Upper lobe of left lung (tissue), 6 donors: ENCODE data around the gene ZXDC. TPM values are rescaled to one million over a fixed set of nuclear protein-coding genes. Genes with fewer than 3 reads are reported as not detected.

Experiments
- ATAC-seq, 2 donors: fragments of 200-7000 bp; cut with Tn5 transposase; one replicate each; pipeline ENCODE4 v1.9.1; 2022; ENCODE audit warnings: mild to moderate bottlenecking in 2 of 2, moderate library complexity in 2 of 2; ENCODE audit not compliant: low FRiP score in 2 of 2
- DNase-seq, 2 donors: peaks; one replicate each; pipeline ENCODE4 v3.0.0-alpha.2; 2019 to 2020
- H3K27ac ChIP-seq, 4 donors: fragments of 200-600 bp; sonication (generic); one replicate each; pipeline ENCODE4 v1.5.1; 2016 to 2019
- H3K27me3 ChIP-seq, 4 donors: fragments of 200-600 bp; sonication (generic); one replicate each; pipeline ENCODE4 v1.5.1; 2017 to 2019
- H3K36me3 ChIP-seq, 4 donors: fragments of 200-600 bp; sonication (generic); one replicate each; pipeline ENCODE4 v1.5.1; 2016 to 2019
- H3K4me1 ChIP-seq, 4 donors: fragments of 200-600 bp; sonication (generic); one replicate each; pipeline ENCODE4 v1.5.1; 2018 to 2019
- H3K4me3 ChIP-seq, 4 donors: fragments of 200-600 bp; sonication (generic); one replicate each; pipeline ENCODE4 v1.5.1; 2017 to 2019; ENCODE audit warnings: mild to moderate bottlenecking in 2 of 4, moderate library complexity in 1 of 4
- H3K9me3 ChIP-seq, 4 donors: fragments of 200-600 bp; sonication (generic); one replicate each; pipeline ENCODE4 v1.5.1; 2018 to 2019
- EP300 ChIP-seq, 4 donors: sonication (generic); formaldehyde crosslinking; IDR thresholded peaks; one replicate each; pipeline ENCODE4 v1.5.1; 2017; ENCODE audit warnings: antibody characterized with exemption in 4 of 4, control low read depth in 2 of 4
- POLR2A ChIP-seq, 4 donors: fragments of 450-650 bp; IDR thresholded peaks; one replicate each; pipeline ENCODE4 v1.5.1; 2016 to 2017; ENCODE audit warnings: antibody characterized with exemption in 4 of 4, mild to moderate bottlenecking in 2 of 4
- POLR2AphosphoS5 ChIP-seq, 2 donors: sonication (generic); formaldehyde crosslinking; IDR thresholded peaks; one replicate each; pipeline ENCODE4 v1.5.1; 2017; ENCODE audit warnings: antibody characterized with exemption in 2 of 2
- WGBS, 2 donors: methylation state at CpG; one replicate each; pipeline ENCODE4 v1.1.5; 2017 to 2018; 5-methylcytosine and 5-hydroxymethylcytosine counted together
- total RNA-seq, 6 donors: library from RNA; depleted of rRNA in 4 of 6; stranded (reverse); fragments of >200 nt in 4 of 6; gene quantifications; one replicate each; pipeline versions ENCODE4 v1.1.0 to v1.2.1, GENCODE V29; 2016 to 2021
- TF ChIP-seq, protein P1 (sequence below), 6 experiments: fragments of 450-650 bp in 4 of 6; fragments of 200-600 bp in 2 of 6; sonication (generic) in 2 of 6; IDR thresholded peaks; one replicate each; pipeline ENCODE4 v1.5.1; 2016 to 2019; ENCODE audit warnings: antibody characterized with exemption in 6 of 6
- donor health status: DM: no; HTN: no; CAD: no; lungs with moderate emphysema.
- donor health status: DM: no; HTN: yes; CAD: no; lungs with severe emphysema.

The ZXDC gene
- total RNA-seq, 6 donors from 2014 or later: 35.9 to 112 (median 53.5) TPM

DNA sequence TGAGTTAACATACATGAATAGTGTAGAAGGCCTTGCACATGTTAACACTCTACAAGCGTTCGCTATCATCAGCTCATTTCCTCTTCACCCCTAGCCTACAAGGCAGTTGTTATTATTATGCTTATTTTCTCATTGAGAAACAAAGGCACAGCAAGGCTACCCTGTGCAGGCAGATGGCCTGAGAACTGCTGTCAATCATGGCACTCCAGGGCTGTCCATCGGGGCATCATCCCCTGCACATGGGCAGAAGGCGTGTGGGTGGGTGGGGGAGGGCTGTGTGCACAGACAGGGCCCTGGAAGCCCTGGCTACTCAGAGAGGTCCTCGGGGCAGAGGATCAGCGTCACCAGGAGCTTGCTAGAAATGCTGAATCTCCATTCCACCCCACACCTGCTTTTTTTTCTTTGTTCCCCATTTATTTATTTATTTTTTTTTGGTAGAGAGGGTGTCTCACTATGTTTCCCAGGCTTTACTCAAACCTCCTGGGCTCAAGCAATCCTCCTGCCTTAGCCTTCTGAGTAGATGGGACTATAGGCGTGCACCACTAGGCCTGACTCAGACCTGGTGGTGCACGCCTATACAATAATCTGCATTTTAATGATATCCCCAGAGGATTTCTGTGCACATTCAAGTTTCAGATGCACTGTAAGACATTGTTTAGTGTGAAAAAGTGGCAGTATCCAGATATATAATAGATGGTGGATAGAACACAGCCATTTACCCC, 9.6 kb upstream of the ZXDC start:
- Histone ChIP-seq H3K27ac (no peak overlapping the region), H3K27me3 (no peaks in the 10 kb centered on the region), H3K4me1 (peaks cover 7 to 17% (median 9%) of the 10 kb centered on the region in 4 donors), H3K4me3 (no peak overlapping the region), H3K9me3 (no peaks in the 10 kb centered on the region), H3K36me3 (no peaks in the 10 kb centered on the region)
- no peak for DNase-seq
- no peak for ATAC-seq
- TF ChIP-seq POLR2A (IDR thresholded peaks at IDR 0.05): no peak
- 85 to 94% methylated on average over 8 of the region's 8 CpGs for WGBS, 2 donors

DNA sequence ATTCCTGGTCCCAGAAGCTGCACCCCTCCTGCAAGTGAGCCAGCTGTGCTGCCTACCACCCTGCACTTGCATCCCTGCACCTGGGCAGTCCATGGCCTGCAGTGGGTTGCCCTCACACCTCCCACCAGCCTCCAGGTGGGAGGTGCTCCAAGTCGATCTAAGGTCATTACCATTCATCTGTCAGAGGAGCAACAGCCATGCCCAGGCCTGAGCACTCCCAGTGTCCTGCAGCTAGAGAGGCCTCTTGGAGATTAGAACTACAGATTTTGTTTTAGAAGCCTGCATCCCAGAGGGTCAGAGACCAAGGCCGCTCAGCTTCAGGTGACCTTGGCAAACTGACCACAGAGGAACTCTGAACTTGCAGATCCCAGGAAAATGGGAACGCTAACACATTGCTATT, 9.0 kb upstream of the ZXDC start:
- 86 to 89% methylated on average over 3 of the region's 3 CpGs for WGBS, 2 donors
- TF ChIP-seq POLR2AphosphoS5 (IDR thresholded peaks at IDR 0.05): no peak
- no peak for TF ChIP-seq POLR2A (IDR thresholded peaks at IDR 0.05)
- no peak for TF ChIP-seq EP300 (IDR thresholded peaks at IDR 0.05)
- TF ChIP-seq, protein P1, sequence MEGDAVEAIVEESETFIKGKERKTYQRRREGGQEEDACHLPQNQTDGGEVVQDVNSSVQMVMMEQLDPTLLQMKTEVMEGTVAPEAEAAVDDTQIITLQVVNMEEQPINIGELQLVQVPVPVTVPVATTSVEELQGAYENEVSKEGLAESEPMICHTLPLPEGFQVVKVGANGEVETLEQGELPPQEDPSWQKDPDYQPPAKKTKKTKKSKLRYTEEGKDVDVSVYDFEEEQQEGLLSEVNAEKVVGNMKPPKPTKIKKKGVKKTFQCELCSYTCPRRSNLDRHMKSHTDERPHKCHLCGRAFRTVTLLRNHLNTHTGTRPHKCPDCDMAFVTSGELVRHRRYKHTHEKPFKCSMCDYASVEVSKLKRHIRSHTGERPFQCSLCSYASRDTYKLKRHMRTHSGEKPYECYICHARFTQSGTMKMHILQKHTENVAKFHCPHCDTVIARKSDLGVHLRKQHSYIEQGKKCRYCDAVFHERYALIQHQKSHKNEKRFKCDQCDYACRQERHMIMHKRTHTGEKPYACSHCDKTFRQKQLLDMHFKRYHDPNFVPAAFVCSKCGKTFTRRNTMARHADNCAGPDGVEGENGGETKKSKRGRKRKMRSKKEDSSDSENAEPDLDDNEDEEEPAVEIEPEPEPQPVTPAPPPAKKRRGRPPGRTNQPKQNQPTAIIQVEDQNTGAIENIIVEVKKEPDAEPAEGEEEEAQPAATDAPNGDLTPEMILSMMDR (IDR thresholded peaks at IDR 0.05): no peak
- Histone ChIP-seq H3K36me3 (no peaks in the 10 kb centered on the region), H3K27ac (no peak overlapping the region), H3K9me3 (no peaks in the 10 kb centered on the region), H3K4me1 (peaks cover 7 to 17% (median 9%) of the 10 kb centered on the region in 4 donors), H3K27me3 (no peaks in the 10 kb centered on the region), H3K4me3 (no peak overlapping the region)
- no peak for DNase-seq
- ATAC-seq: no peak

DNA sequence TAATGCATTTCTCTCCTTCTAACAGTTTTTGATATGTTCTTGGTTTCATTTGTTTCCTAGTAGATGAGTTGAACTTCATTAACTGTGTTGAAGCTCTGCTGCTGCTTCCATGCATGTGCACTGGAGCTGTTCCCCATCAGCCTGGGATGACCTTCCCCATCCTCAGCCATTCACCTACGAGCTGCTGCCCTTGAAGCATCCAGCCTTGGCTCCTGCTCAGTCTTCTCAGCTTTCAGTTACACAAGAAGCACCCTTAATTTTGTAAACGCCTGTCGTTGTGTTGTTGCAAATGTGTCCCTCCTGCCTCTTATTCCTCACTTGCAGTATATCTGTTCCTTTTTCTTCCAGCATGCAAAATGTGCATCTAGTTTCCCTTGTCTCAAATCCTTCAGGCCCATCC, 8.5 kb upstream of the ZXDC start:
- DNase-seq (no peak), ATAC-seq (no peak)
- TF ChIP-seq EP300 (IDR thresholded peaks at IDR 0.05) (no peak), POLR2AphosphoS5 (IDR thresholded peaks at IDR 0.05) (no peak), POLR2A (IDR thresholded peaks at IDR 0.05) (no peak)
- TF ChIP-seq, protein P1 (IDR thresholded peaks at IDR 0.05): no peak
- WGBS, 2 donors: 71 to 76% methylated on average over 3 of the region's 3 CpGs
- Histone ChIP-seq H3K27me3 (no peaks in the 10 kb centered on the region), H3K9me3 (no peaks in the 10 kb centered on the region), H3K27ac (no peak overlapping the region), H3K4me3 (no peak overlapping the region), H3K4me1 (peaks cover 7 to 17% (median 9%) of the 10 kb centered on the region in 4 donors), H3K36me3 (no peaks in the 10 kb centered on the region)

DNA sequence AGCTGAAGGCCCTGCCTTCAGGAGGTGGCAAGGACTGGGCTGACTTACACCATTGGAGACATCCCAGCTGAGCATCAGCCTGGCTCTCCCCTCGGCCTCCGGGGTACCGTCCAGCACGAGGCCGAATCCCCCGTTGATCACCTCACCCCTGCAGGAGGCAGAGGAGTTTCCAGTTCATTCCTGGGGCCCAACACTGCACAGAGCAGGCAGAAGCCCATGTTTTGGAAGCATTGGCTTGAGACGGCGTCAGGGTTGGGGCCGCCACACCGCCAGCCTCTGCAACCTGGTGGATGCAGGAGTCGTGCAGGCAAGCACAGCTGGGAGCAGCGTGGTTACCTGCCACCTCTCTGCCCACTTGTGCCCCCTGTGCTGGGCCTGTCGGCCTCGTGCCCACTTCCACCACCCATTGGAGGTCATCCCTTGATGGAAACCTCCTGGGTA, 7.7 kb upstream of the ZXDC start:
- H3K4me3 ChIP-seq: no peak overlapping the region
- H3K4me1 ChIP-seq: peaks cover 7 to 17% (median 9%) of the 10 kb centered on the region in 4 donors
- no peaks in the 10 kb centered on the region for H3K36me3 ChIP-seq
- TF ChIP-seq EP300 (IDR thresholded peaks at IDR 0.05) (no peak), POLR2A (IDR thresholded peaks at IDR 0.05) (no peak), POLR2AphosphoS5 (IDR thresholded peaks at IDR 0.05) (no peak)
- TF ChIP-seq, protein P1 (IDR thresholded peaks at IDR 0.05): no peak
- no peak for DNase-seq
- no peaks in the 10 kb centered on the region for H3K27me3 ChIP-seq
- WGBS, 2 donors: 86 to 89% methylated on average over 8 to 13 of the region's 14 CpGs
- ATAC-seq: no peak
- H3K9me3 ChIP-seq: no peaks in the 10 kb centered on the region
- H3K27ac ChIP-seq: no peak overlapping the region

DNA sequence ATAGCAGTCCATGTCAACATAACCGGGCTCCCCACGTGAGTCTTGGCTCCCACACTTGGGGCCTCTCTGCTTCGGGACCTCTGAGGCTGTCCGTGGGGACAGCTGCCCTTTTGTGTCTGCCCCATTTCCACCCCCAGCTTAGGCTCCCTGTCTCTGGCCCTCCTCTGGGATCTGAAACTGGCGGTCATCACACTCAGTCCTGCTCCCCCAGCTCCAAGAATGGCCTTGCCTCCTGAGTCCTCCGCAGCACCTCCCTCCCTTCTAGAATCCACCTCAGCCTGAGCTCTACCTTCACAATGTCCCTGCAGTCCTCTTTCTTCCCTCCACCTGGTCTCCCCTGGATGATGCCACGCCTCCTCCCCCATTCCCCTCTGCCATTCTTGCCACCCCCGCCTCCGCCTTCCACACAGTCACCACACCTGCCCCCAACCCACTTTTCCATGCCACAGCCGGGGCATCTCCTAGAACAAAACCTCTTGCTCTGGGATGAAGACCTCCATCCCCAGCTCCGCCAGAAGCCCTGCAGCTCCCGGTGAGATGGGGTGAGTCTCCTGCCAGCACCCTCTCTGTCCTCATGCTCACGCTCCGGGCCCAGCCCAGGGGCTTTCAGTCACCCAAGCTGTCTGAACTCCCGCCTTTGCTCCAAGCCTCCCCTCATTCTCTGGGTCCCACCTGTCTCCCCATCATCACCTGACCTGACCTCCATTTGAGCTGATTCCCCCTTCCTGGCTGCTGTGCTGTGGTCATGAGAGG, 7.0 kb upstream of the ZXDC start:
- H3K9me3 ChIP-seq: no peaks in the 10 kb centered on the region
- H3K4me3 ChIP-seq: no peak overlapping the region
- H3K27ac ChIP-seq: no peak overlapping the region
- 82 to 95% methylated on average over 10 to 15 of the region's 15 CpGs for WGBS, 2 donors
- H3K36me3 ChIP-seq: no peaks in the 10 kb centered on the region
- H3K4me1 ChIP-seq: peaks cover 7 to 17% (median 9%) of the 10 kb centered on the region in 4 donors
- no peaks in the 10 kb centered on the region for H3K27me3 ChIP-seq
- ATAC-seq: no peak
- DNase-seq: no peak
- TF ChIP-seq POLR2AphosphoS5 (IDR thresholded peaks at IDR 0.05): no peak
- TF ChIP-seq EP300 (IDR thresholded peaks at IDR 0.05): no peak
- TF ChIP-seq POLR2A (IDR thresholded peaks at IDR 0.05): no peak
- TF ChIP-seq, protein P1 (IDR thresholded peaks at IDR 0.05): no peak
